SK-N-SH (cell line): Measurements from ENCODE around the gene CCS.
"Not testable (repeated sequence)": the region's sequence is repeated elsewhere in the genome, so short reads cannot be mapped to it uniquely, and the experiment has no call there.

ENCODE experiments used
- CTCF ChIP-seq: fragments of 200-600 bp; sonication (generic); IDR thresholded peaks from 2 replicates; pipeline ENCODE4 v1.6.1; 2017; ENCODE audit warnings: antibody characterized with exemption, mild to moderate bottlenecking, moderate library complexity
- FOXJ3 ChIP-seq: sonication (generic); formaldehyde crosslinking; IDR thresholded peaks from 2 replicates; pipeline ENCODE4 v1.5.1; 2020; ENCODE audit warnings: mild to moderate bottlenecking, missing genetic modification reagents
- NRF1 ChIP-seq: IDR thresholded peaks from 2 replicates; pipeline ENCODE4 v1.6.1; 2012; ENCODE audit warnings: low read depth, mild to moderate bottlenecking, low read length
- TAF1 ChIP-seq: IDR thresholded peaks from 2 replicates; pipeline ENCODE4 v1.6.1; 2012; ENCODE audit warnings: low read depth, mild to moderate bottlenecking, low read length, moderate library complexity, borderline replicate concordance

GRCh38 chr11:66582565-66583147 lies 10.3 kb upstream of the CCS start:
- not testable (repeated sequence) for TF ChIP-seq FOXJ3, CTCF, TAF1, NRF1
